Measurements from ENCODE around the gene MUC3A. TPM values are rescaled to one million over a fixed set of nuclear protein-coding genes. Genes with fewer than 3 reads are reported as not detected.

The MUC3A gene
- total RNA-seq, 4 donors from 2014 or later: 0.04 to 0.71 (median 0.32) TPM; not detected in 1

DNA sequence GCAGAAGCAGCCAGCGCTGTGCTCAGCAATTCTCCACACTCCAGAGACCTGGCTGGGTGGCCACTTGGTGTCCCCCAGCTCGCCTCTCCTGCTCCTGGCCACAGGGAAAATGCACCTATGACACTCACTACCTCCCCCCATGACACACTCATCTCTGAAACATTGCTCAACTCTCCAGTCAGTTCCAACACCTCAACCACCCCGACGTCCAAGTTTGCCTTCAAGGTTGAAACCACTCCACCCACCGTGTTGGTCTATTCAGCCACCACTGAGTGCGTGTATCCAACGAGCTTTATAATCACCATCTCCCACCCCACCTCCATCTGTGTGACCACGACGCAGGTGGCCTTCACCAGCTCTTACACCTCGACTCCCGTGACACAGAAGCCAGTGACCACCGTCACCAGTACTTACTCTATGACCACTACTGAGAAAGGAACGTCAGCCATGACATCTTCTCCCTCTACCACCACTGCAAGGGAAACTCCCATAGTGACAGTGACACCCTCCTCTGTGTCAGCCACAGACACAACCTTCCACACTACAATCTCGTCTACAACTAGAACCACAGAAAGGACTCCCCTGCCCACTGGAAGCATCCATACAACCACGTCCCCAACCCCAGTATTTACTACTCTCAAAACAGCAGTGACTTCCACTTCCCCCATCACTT lies 2.7 kb downstream of the MUC3A start:
- TF ChIP-seq, protein P1, sequence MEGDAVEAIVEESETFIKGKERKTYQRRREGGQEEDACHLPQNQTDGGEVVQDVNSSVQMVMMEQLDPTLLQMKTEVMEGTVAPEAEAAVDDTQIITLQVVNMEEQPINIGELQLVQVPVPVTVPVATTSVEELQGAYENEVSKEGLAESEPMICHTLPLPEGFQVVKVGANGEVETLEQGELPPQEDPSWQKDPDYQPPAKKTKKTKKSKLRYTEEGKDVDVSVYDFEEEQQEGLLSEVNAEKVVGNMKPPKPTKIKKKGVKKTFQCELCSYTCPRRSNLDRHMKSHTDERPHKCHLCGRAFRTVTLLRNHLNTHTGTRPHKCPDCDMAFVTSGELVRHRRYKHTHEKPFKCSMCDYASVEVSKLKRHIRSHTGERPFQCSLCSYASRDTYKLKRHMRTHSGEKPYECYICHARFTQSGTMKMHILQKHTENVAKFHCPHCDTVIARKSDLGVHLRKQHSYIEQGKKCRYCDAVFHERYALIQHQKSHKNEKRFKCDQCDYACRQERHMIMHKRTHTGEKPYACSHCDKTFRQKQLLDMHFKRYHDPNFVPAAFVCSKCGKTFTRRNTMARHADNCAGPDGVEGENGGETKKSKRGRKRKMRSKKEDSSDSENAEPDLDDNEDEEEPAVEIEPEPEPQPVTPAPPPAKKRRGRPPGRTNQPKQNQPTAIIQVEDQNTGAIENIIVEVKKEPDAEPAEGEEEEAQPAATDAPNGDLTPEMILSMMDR (IDR thresholded peaks at IDR 0.05 in 4 of 5, conservative IDR thresholded peaks at IDR 0.05 in 1 of 5): no peak
- no peak for TF ChIP-seq POLR2A (IDR thresholded peaks at IDR 0.05)
- Histone ChIP-seq H3K27me3 (peaks cover 3 to 10% (median 4%) of the 10 kb centered on the region in 3 donors), H3K4me1 (no peaks in the 10 kb centered on the region), H3K9me3 (no peaks in the 10 kb centered on the region), H3K4me3 (no peak overlapping the region), H3K36me3 (no peaks in the 10 kb centered on the region), H3K27ac (no peak overlapping the region)
- ATAC-seq (no peak), DNase-seq (no peak)
- intact Hi-C loops (cut with DNase I; ENCODE audit: low total_unique reads) (no loop called here), in situ Hi-C loops (cut with MboI; ENCODE audit: low sequenced_read_pairs in 4 of 4) (no loop called here)

DNA sequence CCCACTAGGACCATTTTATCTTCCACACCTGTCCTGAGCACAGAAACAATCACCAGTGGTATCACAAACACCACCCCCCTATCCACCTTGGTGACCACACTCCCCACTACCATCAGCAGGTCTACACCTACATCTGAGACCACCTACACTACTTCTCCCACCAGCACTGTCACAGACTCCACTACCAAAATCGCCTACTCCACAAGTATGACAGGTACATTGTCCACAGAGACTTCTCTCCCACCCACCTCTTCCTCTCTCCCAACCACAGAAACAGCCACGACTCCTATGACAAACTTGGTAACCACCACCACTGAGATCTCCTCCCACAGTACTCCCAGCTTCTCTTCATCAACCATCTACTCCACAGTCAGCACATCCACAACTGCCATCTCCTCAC lies 3.3 kb downstream of the MUC3A start:
- no peak for DNase-seq
- Histone ChIP-seq H3K9me3 (no peaks in the 10 kb centered on the region), H3K4me1 (no peaks in the 10 kb centered on the region), H3K27me3 (peaks cover 3 to 10% (median 4%) of the 10 kb centered on the region in 3 donors), H3K4me3 (no peak overlapping the region), H3K36me3 (no peaks in the 10 kb centered on the region), H3K27ac (no peak overlapping the region)
- no peak for ATAC-seq
- intact Hi-C loops (cut with DNase I; ENCODE audit: low total_unique reads): no loop called here
- in situ Hi-C loops (cut with MboI; ENCODE audit: low sequenced_read_pairs in 4 of 4): no loop called here
- TF ChIP-seq, protein P1 (IDR thresholded peaks at IDR 0.05 in 4 of 5, conservative IDR thresholded peaks at IDR 0.05 in 1 of 5): no peak
- TF ChIP-seq POLR2A (IDR thresholded peaks at IDR 0.05): no peak

DNA sequence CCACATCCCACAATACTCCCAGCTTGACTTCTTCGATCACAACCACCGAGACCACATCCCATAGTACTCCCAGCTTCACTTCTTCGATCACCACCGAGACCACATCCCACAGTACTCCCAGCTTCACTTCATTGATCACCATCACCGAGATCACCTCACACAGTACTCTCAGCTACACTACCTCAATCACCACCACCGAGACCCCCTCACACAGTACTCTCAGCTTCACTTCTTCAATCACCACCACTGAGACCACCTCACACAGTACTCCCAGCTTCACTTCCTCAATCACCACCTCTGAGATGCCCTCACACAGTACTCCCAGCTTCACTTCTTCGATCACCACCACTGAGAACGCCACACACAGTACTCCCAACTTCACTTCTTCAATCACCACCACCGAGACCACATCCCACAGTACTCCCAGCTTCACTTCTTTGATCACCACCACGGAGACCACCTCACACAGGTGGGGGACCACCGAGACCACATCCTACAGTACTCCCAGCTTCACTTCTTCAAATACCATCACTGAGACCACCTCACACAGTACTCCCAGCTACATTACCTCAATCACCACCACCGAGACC lies 8.6 kb downstream of the MUC3A start:
- in situ Hi-C loops (cut with MboI; ENCODE audit: low sequenced_read_pairs in 4 of 4): no loop called here
- Histone ChIP-seq H3K27ac (no peak overlapping the region), H3K36me3 (no peaks in the 10 kb centered on the region), H3K27me3 (peaks cover 0 to 16% (median 5%) of the 10 kb centered on the region in 3 donors), H3K4me3 (no peak overlapping the region), H3K4me1 (no peaks in the 10 kb centered on the region), H3K9me3 (no peaks in the 10 kb centered on the region)
- intact Hi-C loops (cut with DNase I; ENCODE audit: low total_unique reads): no loop called here
- TF ChIP-seq POLR2A (IDR thresholded peaks at IDR 0.05): no peak
- TF ChIP-seq, protein P1 (IDR thresholded peaks at IDR 0.05 in 4 of 5, conservative IDR thresholded peaks at IDR 0.05 in 1 of 5): no peak
- no peak for ATAC-seq
- no peak for DNase-seq

DNA sequence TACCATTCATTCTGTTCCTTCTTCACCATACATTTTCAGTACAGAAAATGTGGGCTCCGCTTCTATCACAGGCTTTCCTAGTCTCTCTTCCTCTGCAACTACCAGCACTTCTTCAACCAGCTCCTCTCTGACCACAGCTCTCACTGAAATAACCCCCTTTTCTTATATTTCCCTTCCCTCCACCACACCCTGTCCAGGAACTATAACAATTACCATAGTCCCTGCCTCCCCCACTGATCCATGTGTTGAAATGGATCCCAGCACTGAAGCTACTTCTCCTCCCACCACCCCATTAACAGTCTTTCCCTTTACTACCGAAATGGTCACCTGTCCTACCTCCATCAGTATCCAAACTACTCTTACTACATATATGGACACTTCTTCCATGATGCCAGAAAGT lies 10.6 kb downstream of the MUC3A start:
- DNase-seq (no peak), ATAC-seq (no peak)
- TF ChIP-seq, protein P1 (IDR thresholded peaks at IDR 0.05 in 4 of 5, conservative IDR thresholded peaks at IDR 0.05 in 1 of 5): no peak
- no peak for TF ChIP-seq POLR2A (IDR thresholded peaks at IDR 0.05)
- Histone ChIP-seq H3K4me3 (no peak overlapping the region), H3K27ac (no peak overlapping the region), H3K27me3 (peaks cover 14 to 30% (median 20%) of the 10 kb centered on the region in 3 donors), H3K4me1 (no peaks in the 10 kb centered on the region), H3K36me3 (no peaks in the 10 kb centered on the region), H3K9me3 (no peaks in the 10 kb centered on the region)
- intact Hi-C loops (cut with DNase I; ENCODE audit: low total_unique reads): no loop called here
- in situ Hi-C loops (cut with MboI; ENCODE audit: low sequenced_read_pairs in 4 of 4): no loop called here
